ENCODE data around the gene ERLEC1.

- TF ChIP-seq POLR2A (IDR thresholded peaks at IDR 0.05; ENCODE audit: extremely low read depth, insufficient read length) (no peak), CTCF (IDR thresholded peaks at IDR 0.05; ENCODE audit: low read depth, low read length) (no peak), MYC (IDR thresholded peaks at IDR 0.05; ENCODE audit: low read depth, low read length) (no peak)
- TF ChIP-seq, protein P1, sequence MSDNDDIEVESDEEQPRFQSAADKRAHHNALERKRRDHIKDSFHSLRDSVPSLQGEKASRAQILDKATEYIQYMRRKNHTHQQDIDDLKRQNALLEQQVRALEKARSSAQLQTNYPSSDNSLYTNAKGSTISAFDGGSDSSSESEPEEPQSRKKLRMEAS (IDR thresholded peaks at IDR 0.05; ENCODE audit: low read depth, low read length) = no peak
Measured at GRCh38 chr2:53827398-53828175, 40.7 kb downstream of the ERLEC1 start.

Data from NB4 (cell line).